GM20000 (cell line): ENCODE measurements around the gene SHOC1.
"Not testable (repeated sequence)": the region's sequence is repeated elsewhere in the genome, so short reads cannot be mapped to it uniquely, and the experiment has no call there.

Source experiments
- DNase-seq: peaks from one replicate; pipeline ENCODE4 v3.0.0; 2012; ENCODE audit warnings: low spot score
- TF ChIP-seq, protein P1 (sequence below): IDR thresholded peaks from 2 replicates; pipeline ENCODE4 v1.5.1; 2012; ENCODE audit warnings: mild to moderate bottlenecking, control low read depth; ENCODE audit errors: extremely low read depth, missing control alignments

SHOC1 gene

GRCh38 chr9:111819360-111819759 is 24.6 kb upstream of the SHOC1 start:
- TF ChIP-seq, protein P1, sequence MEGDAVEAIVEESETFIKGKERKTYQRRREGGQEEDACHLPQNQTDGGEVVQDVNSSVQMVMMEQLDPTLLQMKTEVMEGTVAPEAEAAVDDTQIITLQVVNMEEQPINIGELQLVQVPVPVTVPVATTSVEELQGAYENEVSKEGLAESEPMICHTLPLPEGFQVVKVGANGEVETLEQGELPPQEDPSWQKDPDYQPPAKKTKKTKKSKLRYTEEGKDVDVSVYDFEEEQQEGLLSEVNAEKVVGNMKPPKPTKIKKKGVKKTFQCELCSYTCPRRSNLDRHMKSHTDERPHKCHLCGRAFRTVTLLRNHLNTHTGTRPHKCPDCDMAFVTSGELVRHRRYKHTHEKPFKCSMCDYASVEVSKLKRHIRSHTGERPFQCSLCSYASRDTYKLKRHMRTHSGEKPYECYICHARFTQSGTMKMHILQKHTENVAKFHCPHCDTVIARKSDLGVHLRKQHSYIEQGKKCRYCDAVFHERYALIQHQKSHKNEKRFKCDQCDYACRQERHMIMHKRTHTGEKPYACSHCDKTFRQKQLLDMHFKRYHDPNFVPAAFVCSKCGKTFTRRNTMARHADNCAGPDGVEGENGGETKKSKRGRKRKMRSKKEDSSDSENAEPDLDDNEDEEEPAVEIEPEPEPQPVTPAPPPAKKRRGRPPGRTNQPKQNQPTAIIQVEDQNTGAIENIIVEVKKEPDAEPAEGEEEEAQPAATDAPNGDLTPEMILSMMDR = no peak
- no peak for DNase-seq

GRCh38 chr9:111815285-111816070 is 20.7 kb upstream of the SHOC1 start:
- DNase-seq = no peak
- TF ChIP-seq, protein P1 = no peak

GRCh38 chr9:111812337-111812736 is 17.6 kb upstream of the SHOC1 start:
- DNase-seq = no peak
- TF ChIP-seq, protein P1 = no peak

- no peak for DNase-seq
- TF ChIP-seq, protein P1 = no peak
Observed at GRCh38 chr9:111810908-111811307, 16.2 kb upstream of the SHOC1 start.

DNA sequence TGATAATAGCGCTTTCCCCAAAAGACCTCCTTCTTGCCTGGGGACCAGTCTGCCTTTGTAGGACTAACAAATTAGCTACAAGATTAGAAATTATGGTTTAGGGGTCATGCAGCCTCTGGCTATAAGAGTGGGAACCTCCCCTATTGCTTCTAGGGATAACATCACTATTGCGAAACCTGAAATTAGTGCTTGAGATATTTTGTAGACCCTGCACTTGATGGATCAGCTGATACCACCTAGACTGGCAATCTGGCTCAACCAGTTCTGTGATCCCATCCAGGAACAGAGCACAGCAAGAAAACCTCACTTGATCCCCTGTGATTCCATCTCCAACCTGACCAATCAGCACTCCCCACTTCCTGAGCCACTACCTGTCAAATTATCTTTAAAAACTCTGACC is 15.7 kb upstream of the SHOC1 start:
- DNase-seq = not testable (repeated sequence)

DNA sequence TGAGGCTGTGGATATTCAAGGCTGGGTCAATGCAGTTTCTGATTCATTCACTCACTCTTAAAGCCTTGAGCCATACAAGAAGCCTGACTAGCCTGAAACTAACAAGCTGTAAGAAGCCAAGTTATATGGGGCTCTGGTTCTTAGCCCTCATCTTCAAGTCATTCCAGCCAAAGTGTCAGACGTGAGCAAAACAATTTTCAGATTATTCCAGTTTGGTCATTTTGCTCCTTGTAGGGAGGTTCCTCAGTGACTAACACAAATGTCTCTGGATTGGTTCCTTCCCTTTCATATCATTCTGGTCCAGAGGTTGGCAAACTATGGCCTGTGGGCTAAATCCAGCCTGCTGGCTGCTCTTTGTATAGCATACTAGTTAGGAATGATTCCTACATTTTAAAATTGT is 12.5 kb upstream of the SHOC1 start:
- no peak for DNase-seq
- TF ChIP-seq, protein P1 = no peak

- TF ChIP-seq, protein P1 = no peak
- DNase-seq = no peak
Observed at GRCh38 chr9:111806259-111806658, 11.5 kb upstream of the SHOC1 start.

DNA sequence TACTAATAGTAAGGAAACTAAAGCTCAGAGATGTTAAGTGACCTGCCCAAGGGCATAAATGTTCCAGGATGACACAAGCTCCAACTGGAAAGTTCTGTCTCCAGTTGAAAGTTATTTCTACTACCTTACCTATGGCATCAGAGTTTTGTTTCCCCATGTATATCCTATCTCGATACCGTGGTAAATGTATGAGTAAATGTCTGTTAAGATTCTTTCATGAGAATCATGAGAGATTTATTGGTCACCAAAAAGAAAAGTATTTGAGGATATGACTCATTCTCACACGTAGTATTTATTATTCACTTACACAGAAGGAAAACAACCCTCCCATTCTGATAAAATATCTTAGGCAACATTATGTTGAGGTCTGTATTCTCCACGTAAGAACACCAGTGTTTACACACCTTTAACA is 11.1 kb upstream of the SHOC1 start:
- no peak for DNase-seq
- TF ChIP-seq, protein P1 = no peak
